ENCODE measurements around the gene SCAPER. TPM values are rescaled to one million over a fixed set of nuclear protein-coding genes. Genes with fewer than 3 reads are reported as not detected.

The SCAPER gene, protein sequence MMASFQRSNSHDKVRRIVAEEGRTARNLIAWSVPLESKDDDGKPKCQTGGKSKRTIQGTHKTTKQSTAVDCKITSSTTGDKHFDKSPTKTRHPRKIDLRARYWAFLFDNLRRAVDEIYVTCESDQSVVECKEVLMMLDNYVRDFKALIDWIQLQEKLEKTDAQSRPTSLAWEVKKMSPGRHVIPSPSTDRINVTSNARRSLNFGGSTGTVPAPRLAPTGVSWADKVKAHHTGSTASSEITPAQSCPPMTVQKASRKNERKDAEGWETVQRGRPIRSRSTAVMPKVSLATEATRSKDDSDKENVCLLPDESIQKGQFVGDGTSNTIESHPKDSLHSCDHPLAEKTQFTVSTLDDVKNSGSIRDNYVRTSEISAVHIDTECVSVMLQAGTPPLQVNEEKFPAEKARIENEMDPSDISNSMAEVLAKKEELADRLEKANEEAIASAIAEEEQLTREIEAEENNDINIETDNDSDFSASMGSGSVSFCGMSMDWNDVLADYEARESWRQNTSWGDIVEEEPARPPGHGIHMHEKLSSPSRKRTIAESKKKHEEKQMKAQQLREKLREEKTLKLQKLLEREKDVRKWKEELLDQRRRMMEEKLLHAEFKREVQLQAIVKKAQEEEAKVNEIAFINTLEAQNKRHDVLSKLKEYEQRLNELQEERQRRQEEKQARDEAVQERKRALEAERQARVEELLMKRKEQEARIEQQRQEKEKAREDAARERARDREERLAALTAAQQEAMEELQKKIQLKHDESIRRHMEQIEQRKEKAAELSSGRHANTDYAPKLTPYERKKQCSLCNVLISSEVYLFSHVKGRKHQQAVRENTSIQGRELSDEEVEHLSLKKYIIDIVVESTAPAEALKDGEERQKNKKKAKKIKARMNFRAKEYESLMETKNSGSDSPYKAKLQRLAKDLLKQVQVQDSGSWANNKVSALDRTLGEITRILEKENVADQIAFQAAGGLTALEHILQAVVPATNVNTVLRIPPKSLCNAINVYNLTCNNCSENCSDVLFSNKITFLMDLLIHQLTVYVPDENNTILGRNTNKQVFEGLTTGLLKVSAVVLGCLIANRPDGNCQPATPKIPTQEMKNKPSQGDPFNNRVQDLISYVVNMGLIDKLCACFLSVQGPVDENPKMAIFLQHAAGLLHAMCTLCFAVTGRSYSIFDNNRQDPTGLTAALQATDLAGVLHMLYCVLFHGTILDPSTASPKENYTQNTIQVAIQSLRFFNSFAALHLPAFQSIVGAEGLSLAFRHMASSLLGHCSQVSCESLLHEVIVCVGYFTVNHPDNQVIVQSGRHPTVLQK (N-terminal part only)
- polyA plus RNA-seq = 10 to 100 TPM in 2 of 4 donors, 1 to 10 TPM in 2; 8.1 to 25.9 (median 14.0) TPM
- long read RNA-seq, donor 1 = 0 reads
- long read RNA-seq, donor 2 = 0 reads
- long read RNA-seq, donor 3 = 0 reads
- long read RNA-seq, donor 4 = 0 reads
- long read RNA-seq, donor 5 = 0 reads
- long read RNA-seq, donor 6 = 0 reads
- long read RNA-seq, donor 7 = 0 reads
- long read RNA-seq, donor 8 = 0 reads
- long read RNA-seq, donor 9 = 0 reads
- long read RNA-seq, donor 10, partial matches to known transcripts = 5 of 5 reads
- long read RNA-seq, donor 10, other reads (novel, unspliced or antisense) = 0 of 5 reads

DNA sequence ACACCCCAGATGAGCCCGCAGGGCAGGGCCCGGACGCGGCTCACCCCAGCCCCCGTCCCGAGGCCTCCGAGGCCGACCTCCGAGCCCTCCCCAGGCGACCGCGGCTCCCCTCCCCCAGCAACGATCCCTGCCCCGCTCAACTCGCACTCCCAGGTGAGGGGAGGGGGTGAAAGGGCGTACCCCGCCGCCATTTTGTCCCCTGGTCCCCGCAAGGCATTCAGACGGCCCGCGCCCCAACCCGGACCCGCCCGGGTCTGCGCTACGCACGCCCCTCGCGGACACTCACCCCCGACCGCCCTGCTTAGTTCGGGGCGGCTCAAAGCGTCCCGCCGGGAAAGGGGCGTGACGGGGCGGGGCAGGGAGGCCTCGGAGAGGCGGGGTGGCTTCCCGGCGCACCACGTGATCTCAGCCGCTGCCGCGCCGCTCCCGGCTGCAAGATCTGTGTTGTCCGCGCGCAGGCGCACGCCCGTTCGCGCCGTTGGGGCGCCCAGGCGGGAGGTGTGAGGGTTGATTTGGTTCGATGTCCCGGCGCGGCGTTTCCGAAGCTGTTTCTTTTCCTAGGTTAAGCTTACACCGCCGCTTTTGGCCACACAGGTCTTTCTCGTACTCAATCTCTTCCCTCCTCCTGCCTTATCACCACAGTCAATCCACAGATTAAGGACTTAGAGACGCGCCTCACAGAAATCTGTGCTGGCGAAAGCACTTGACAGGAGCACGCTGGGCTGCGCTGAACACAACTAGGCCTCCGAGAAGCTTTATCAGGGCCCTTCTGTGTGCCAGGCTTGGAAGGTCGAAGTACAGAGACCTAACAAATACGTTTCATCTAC lies at the start of gene SCAPER:
SCAPER (minus strand) TSS at position 328 of the 827 bp plus-strand sequence. CDS start 21,523 bp downstream, outside the sequence.
- peak within 1 kb of the TSS; percentile 67 to 98 (median 88) for H3K27ac ChIP-seq (ENCODE audit: low read depth in 1 of 3, low read length in 2 of 3)
- DNase-seq (peak; percentile 93 to 97), FAIRE-seq (no peak)
- H3K4me1 ChIP-seq (ENCODE audit: control insufficient read depth in 3 of 3, insufficient read depth in 2 of 3, low read depth in 1 of 3, low read length in 2 of 3) = peaks cover 0 to 9% (median 5%) of the 10 kb centered on the region in 3 donors
- no peaks in the 10 kb centered on the region for H3K36me3 ChIP-seq (ENCODE audit: control insufficient read depth in 3 of 3, insufficient read depth in 2 of 3, low read depth in 1 of 3, low read length in 3 of 3)
- peak within 1 kb of the TSS; percentile 66 to 85 (median 83) for H3K4me3 ChIP-seq (ENCODE audit: low read depth in 1 of 3, low read length in 3 of 3)
- WGBS, 3 donors = 0 to 1% (median 0%) methylated on average over 67 to 78 of the region's 78 CpGs
- peaks cover 0 to 3% of the 10 kb centered on the region in 2 donors for H3K9me3 ChIP-seq (ENCODE audit: control insufficient read depth in 2 of 2, insufficient read depth in 1 of 2, low read depth in 1 of 2, low read length in 1 of 2)
- no peaks in the 10 kb centered on the region for H3K27me3 ChIP-seq (ENCODE audit: control insufficient read depth in 3 of 3, insufficient read depth in 3 of 3, low read length in 3 of 3)

DNA sequence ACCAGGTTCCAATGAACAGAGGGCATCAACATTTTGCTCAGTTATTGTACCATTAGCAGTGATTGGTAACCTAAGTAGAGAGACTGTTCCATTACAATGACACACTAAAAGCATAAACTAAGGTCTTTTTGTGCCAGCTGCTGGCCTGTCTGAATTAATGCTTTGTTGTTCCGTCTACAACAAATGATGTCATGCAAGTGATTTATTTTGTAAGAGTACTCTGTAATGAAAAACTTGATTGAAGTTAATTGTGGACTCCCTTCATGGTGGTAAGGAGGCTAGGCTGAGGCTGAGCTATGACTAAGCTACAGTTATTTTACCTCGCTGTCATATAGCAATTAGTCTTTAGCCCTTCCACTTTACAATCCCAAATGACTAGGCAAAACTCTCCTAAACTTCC lies 49.6 kb upstream of the SCAPER start:
- no peaks in the 10 kb centered on the region for H3K9me3 ChIP-seq (ENCODE audit: control insufficient read depth in 2 of 2, insufficient read depth in 1 of 2, low read depth in 1 of 2, low read length in 1 of 2)
- peak; percentile 13 to 16 for DNase-seq
- H3K4me1 ChIP-seq (ENCODE audit: control insufficient read depth in 3 of 3, insufficient read depth in 2 of 3, low read depth in 1 of 3, low read length in 2 of 3) = no peaks in the 10 kb centered on the region
- peaks cover 2 to 5% (median 3%) of the 10 kb centered on the region in 3 donors for H3K36me3 ChIP-seq (ENCODE audit: control insufficient read depth in 3 of 3, insufficient read depth in 2 of 3, low read depth in 1 of 3, low read length in 3 of 3)
- no peaks in the 10 kb centered on the region for H3K27me3 ChIP-seq (ENCODE audit: control insufficient read depth in 3 of 3, insufficient read depth in 3 of 3, low read length in 3 of 3)
- no peak overlapping the region for H3K27ac ChIP-seq (ENCODE audit: low read depth in 1 of 3, low read length in 2 of 3)
- WGBS, 3 donors = 16 to 45% (median 33%) methylated on average over 2 of the region's 2 CpGs
- no peak overlapping the region for H3K4me3 ChIP-seq (ENCODE audit: low read depth in 1 of 3, low read length in 3 of 3)
- no peak for FAIRE-seq

DNA sequence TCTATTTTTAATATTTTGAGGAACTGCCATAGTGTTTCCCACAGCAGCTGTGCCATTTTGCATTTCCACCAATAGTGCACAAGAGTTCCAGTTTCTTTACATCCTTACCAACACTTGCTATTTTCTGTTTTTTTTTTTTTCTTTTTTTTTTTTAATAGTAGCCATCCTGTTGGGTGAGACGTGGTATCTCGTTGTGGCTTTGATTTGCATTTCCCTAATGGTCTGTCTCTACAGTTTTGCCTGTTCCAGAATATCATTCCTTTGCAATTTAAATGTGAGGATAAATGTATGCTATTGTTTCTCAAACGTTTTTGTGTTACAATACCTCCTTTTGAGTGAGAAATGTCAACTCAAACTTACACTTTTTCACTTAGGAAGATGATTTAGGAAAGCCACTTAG lies 48.8 kb upstream of the SCAPER start:
- H3K9me3 ChIP-seq (ENCODE audit: control insufficient read depth in 2 of 2, insufficient read depth in 1 of 2, low read depth in 1 of 2, low read length in 1 of 2) = no peaks in the 10 kb centered on the region
- H3K27me3 ChIP-seq (ENCODE audit: control insufficient read depth in 3 of 3, insufficient read depth in 3 of 3, low read length in 3 of 3) = no peaks in the 10 kb centered on the region
- peaks cover 3 to 5% (median 3%) of the 10 kb centered on the region in 3 donors for H3K36me3 ChIP-seq (ENCODE audit: control insufficient read depth in 3 of 3, insufficient read depth in 2 of 3, low read depth in 1 of 3, low read length in 3 of 3)
- no peak for DNase-seq
- H3K4me1 ChIP-seq (ENCODE audit: control insufficient read depth in 3 of 3, insufficient read depth in 2 of 3, low read depth in 1 of 3, low read length in 2 of 3) = no peaks in the 10 kb centered on the region
- H3K4me3 ChIP-seq (ENCODE audit: low read depth in 1 of 3, low read length in 3 of 3) = no peak overlapping the region
- no peak overlapping the region for H3K27ac ChIP-seq (ENCODE audit: low read depth in 1 of 3, low read length in 2 of 3)
- 29 to 38% (median 32%) methylated on average over 3 of the region's 3 CpGs for WGBS, 3 donors
- no peak for FAIRE-seq

DNA sequence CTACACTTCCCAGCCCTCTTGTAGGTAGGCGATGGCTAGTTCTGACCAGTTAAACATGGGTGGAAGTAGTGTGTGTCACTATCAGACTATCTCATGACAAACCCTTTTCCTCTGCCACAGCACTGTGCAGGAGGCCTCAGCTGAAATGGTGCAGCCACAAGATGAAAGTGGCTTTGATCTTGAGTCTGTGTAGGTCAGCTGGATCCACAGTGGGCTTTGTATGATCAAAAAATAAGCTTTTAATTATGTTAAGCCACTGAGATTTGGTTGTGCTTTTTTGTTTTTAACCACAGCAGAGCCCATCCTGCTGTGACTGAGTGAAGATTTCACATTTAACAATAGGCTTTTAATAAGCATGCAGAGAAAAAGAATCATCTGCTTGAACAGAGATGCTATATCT lies 46.1 kb upstream of the SCAPER start:
- Histone ChIP-seq H3K27ac (ENCODE audit: low read depth in 1 of 3, low read length in 2 of 3) (no peak overlapping the region), H3K9me3 (ENCODE audit: control insufficient read depth in 2 of 2, insufficient read depth in 1 of 2, low read depth in 1 of 2, low read length in 1 of 2) (no peaks in the 10 kb centered on the region), H3K4me3 (ENCODE audit: low read depth in 1 of 3, low read length in 3 of 3) (no peak overlapping the region), H3K27me3 (ENCODE audit: control insufficient read depth in 3 of 3, insufficient read depth in 3 of 3, low read length in 3 of 3) (no peaks in the 10 kb centered on the region), H3K36me3 (ENCODE audit: control insufficient read depth in 3 of 3, insufficient read depth in 2 of 3, low read depth in 1 of 3, low read length in 3 of 3) (peaks cover 3 to 8% (median 6%) of the 10 kb centered on the region in 3 donors), H3K4me1 (ENCODE audit: control insufficient read depth in 3 of 3, insufficient read depth in 2 of 3, low read depth in 1 of 3, low read length in 2 of 3) (no peaks in the 10 kb centered on the region)
- WGBS, 3 donors = 94 to 97% (median 95%) methylated on average over 1 of the region's 1 CpG
- no peak for DNase-seq
- FAIRE-seq = no peak

DNA sequence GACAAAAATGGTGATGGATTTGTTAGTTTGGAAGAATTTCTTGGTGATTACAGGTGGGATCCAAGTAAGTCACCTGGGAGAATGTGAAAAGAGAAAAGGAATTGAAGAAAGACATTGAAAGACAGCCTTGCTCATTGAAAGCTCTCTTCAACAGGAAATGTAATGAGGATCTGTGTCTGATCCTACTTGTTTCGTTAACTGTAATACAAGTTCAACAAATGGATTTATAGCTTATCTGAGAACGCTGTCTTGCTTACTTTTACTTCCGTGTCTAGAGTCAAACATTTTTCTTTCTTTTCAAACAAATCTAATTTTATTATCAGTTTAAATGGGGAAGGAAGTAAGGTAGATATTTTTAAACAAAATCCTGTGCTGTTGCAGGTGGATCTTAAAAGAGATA lies 42.3 kb upstream of the SCAPER start:
- DNase-seq (no peak), FAIRE-seq (no peak)
- Histone ChIP-seq H3K27ac (ENCODE audit: low read depth in 1 of 3, low read length in 2 of 3) (no peak overlapping the region), H3K4me1 (ENCODE audit: control insufficient read depth in 3 of 3, insufficient read depth in 2 of 3, low read depth in 1 of 3, low read length in 2 of 3) (no peaks in the 10 kb centered on the region), H3K27me3 (ENCODE audit: control insufficient read depth in 3 of 3, insufficient read depth in 3 of 3, low read length in 3 of 3) (no peaks in the 10 kb centered on the region), H3K4me3 (ENCODE audit: low read depth in 1 of 3, low read length in 3 of 3) (no peak overlapping the region), H3K9me3 (ENCODE audit: control insufficient read depth in 2 of 2, insufficient read depth in 1 of 2, low read depth in 1 of 2, low read length in 1 of 2) (no peaks in the 10 kb centered on the region), H3K36me3 (ENCODE audit: control insufficient read depth in 3 of 3, insufficient read depth in 2 of 3, low read depth in 1 of 3, low read length in 3 of 3) (peaks cover 3 to 15% (median 8%) of the 10 kb centered on the region in 3 donors)
- WGBS, 3 donors = 74 to 80% (median 76%) methylated on average over 3 of the region's 3 CpGs

DNA sequence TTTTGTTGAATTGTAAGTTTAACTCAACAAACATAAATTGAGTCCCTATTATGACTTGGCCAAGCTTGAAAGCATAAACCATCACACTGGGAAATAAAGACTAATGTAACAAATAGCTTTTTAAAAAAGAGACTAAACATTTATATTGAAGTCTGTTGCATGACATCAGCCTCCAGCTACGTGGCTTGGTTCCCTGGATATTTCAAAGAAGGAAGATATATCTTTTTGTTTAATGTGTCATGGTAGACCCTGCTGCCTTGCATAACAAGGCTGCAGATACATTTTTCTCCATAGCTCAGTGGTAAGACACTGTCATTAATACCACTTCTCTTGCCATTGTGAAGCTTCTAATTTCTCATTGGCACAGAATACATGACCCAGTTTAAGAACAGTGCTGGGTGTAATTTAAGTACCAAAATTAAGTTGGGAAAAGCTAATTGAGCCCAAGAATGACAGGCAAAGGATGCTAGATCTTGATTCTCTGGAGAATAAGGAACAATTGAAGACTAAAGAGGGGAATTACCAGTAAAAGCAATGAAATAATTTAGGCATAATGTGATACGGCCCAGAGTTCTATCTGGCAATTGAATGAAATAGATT lies 40.5 kb upstream of the SCAPER start:
- Histone ChIP-seq H3K4me1 (ENCODE audit: control insufficient read depth in 3 of 3, insufficient read depth in 2 of 3, low read depth in 1 of 3, low read length in 2 of 3) (no peaks in the 10 kb centered on the region), H3K4me3 (ENCODE audit: low read depth in 1 of 3, low read length in 3 of 3) (no peak overlapping the region), H3K9me3 (ENCODE audit: control insufficient read depth in 2 of 2, insufficient read depth in 1 of 2, low read depth in 1 of 2, low read length in 1 of 2) (no peaks in the 10 kb centered on the region), H3K27me3 (ENCODE audit: control insufficient read depth in 3 of 3, insufficient read depth in 3 of 3, low read length in 3 of 3) (no peaks in the 10 kb centered on the region), H3K36me3 (ENCODE audit: control insufficient read depth in 3 of 3, insufficient read depth in 2 of 3, low read depth in 1 of 3, low read length in 3 of 3) (peaks cover 2 to 15% (median 6%) of the 10 kb centered on the region in 3 donors), H3K27ac (ENCODE audit: low read depth in 1 of 3, low read length in 2 of 3) (no peak overlapping the region)
- DNase-seq = peak in 1 of 2 donors; percentile 11
- no peak for FAIRE-seq
- WGBS, 3 donors = 80 to 96% (median 94%) methylated on average over 2 of the region's 2 CpGs

DNA sequence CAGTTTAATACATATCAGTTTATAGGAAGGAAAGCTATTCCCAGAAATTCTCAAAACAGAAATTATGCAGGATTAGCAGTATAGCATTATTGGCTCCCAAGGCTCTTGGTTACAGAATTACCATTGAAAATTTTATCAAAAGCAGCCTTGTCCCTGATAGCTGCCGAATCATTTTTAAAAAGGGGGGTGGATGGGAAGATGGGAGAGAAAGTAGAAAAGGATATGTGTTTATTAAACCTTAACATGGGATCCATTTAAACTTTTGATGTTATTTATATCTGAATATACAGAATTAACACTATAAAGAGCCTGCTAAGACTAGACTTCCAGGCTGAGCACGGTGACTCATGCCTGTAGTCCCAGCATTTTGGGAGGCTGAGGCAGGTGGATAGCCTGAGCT lies 37.2 kb upstream of the SCAPER start:
- no peak overlapping the region for H3K4me3 ChIP-seq (ENCODE audit: low read depth in 1 of 3, low read length in 3 of 3)
- H3K27me3 ChIP-seq (ENCODE audit: control insufficient read depth in 3 of 3, insufficient read depth in 3 of 3, low read length in 3 of 3) = no peaks in the 10 kb centered on the region
- no peaks in the 10 kb centered on the region for H3K9me3 ChIP-seq (ENCODE audit: control insufficient read depth in 2 of 2, insufficient read depth in 1 of 2, low read depth in 1 of 2, low read length in 1 of 2)

More for the DNA sequence above, 37.2 kb upstream of the SCAPER start:
- 92 to 100% (median 93%) methylated on average over 2 of the region's 2 CpGs for WGBS, 3 donors
- Histone ChIP-seq H3K4me1 (ENCODE audit: control insufficient read depth in 3 of 3, insufficient read depth in 2 of 3, low read depth in 1 of 3, low read length in 2 of 3) (no peaks in the 10 kb centered on the region), H3K36me3 (ENCODE audit: control insufficient read depth in 3 of 3, insufficient read depth in 2 of 3, low read depth in 1 of 3, low read length in 3 of 3) (peaks cover 0 to 23% (median 2%) of the 10 kb centered on the region in 3 donors), H3K27ac (ENCODE audit: low read depth in 1 of 3, low read length in 2 of 3) (no peak overlapping the region)
- no peak for DNase-seq
- no peak for FAIRE-seq

Measured in small intestine (tissue), 16 donors.